ENCODE measurements around the gene CHD9.

DNA sequence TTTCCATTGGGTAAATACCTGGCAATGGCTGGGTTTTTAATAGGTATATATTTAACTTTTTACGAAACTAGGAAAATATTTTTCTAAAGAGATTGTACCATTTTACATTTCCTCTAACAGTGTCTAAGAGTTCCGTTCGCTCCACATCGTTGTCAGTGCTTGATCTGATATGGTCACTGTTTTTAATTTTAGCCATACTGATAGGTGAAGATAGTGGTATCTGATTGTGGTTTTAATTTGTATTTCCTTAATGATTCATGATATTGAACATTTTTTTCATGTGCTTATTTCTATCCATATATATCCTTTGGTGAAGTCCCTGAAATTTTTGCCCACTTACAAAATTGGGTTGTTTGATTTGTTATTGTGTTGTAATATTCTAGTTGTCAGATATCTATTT lies 117.7 kb downstream of the CHD9 start:
- no peak for TF ChIP-seq SETDB1 (IDR thresholded peaks at IDR 0.05; ENCODE audit: insufficient read length, low read length)
- TF ChIP-seq, protein P1, sequence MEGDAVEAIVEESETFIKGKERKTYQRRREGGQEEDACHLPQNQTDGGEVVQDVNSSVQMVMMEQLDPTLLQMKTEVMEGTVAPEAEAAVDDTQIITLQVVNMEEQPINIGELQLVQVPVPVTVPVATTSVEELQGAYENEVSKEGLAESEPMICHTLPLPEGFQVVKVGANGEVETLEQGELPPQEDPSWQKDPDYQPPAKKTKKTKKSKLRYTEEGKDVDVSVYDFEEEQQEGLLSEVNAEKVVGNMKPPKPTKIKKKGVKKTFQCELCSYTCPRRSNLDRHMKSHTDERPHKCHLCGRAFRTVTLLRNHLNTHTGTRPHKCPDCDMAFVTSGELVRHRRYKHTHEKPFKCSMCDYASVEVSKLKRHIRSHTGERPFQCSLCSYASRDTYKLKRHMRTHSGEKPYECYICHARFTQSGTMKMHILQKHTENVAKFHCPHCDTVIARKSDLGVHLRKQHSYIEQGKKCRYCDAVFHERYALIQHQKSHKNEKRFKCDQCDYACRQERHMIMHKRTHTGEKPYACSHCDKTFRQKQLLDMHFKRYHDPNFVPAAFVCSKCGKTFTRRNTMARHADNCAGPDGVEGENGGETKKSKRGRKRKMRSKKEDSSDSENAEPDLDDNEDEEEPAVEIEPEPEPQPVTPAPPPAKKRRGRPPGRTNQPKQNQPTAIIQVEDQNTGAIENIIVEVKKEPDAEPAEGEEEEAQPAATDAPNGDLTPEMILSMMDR (tag by site-specific recombination; IDR thresholded peaks at IDR 0.05) = no peak
- TF ChIP-seq, protein P2, sequence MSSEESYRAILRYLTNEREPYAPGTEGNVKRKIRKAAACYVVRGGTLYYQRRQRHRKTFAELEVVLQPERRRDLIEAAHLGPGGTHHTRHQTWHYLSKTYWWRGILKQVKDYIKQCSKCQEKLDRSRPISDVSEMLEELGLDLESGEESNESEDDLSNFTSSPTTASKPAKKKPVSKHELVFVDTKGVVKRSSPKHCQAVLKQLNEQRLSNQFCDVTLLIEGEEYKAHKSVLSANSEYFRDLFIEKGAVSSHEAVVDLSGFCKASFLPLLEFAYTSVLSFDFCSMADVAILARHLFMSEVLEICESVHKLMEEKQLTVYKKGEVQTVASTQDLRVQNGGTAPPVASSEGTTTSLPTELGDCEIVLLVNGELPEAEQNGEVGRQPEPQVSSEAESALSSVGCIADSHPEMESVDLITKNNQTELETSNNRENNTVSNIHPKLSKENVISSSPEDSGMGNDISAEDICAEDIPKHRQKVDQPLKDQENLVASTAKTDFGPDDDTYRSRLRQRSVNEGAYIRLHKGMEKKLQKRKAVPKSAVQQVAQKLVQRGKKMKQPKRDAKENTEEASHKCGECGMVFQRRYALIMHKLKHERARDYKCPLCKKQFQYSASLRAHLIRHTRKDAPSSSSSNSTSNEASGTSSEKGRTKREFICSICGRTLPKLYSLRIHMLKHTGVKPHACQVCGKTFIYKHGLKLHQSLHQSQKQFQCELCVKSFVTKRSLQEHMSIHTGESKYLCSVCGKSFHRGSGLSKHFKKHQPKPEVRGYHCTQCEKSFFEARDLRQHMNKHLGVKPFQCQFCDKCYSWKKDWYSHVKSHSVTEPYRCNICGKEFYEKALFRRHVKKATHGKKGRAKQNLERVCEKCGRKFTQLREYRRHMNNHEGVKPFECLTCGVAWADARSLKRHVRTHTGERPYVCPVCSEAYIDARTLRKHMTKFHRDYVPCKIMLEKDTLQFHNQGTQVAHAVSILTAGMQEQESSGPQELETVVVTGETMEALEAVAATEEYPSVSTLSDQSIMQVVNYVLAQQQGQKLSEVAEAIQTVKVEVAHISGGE (tag by site-specific recombination; conservative IDR thresholded peaks at IDR 0.05; ENCODE audit: low read depth) = no peak
- TF ChIP-seq YY1 (tag by site-specific recombination; IDR thresholded peaks at IDR 0.05) = no peak
- TF ChIP-seq ZBTB21 (tag by site-specific recombination; IDR thresholded peaks at IDR 0.05) = no peak
- TF ChIP-seq, protein P3, sequence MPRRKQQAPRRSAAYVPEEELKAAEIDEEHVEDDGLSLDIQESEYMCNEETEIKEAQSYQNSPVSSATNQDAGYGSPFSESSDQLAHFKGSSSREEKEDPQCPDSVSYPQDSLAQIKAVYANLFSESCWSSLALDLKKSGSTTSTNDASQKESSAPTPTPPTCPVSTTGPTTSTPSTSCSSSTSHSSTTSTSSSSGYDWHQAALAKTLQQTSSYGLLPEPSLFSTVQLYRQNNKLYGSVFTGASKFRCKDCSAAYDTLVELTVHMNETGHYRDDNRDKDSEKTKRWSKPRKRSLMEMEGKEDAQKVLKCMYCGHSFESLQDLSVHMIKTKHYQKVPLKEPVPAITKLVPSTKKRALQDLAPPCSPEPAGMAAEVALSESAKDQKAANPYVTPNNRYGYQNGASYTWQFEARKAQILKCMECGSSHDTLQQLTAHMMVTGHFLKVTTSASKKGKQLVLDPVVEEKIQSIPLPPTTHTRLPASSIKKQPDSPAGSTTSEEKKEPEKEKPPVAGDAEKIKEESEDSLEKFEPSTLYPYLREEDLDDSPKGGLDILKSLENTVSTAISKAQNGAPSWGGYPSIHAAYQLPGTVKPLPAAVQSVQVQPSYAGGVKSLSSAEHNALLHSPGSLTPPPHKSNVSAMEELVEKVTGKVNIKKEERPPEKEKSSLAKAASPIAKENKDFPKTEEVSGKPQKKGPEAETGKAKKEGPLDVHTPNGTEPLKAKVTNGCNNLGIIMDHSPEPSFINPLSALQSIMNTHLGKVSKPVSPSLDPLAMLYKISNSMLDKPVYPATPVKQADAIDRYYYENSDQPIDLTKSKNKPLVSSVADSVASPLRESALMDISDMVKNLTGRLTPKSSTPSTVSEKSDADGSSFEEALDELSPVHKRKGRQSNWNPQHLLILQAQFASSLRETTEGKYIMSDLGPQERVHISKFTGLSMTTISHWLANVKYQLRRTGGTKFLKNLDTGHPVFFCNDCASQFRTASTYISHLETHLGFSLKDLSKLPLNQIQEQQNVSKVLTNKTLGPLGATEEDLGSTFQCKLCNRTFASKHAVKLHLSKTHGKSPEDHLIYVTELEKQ (tag by site-specific recombination; IDR thresholded peaks at IDR 0.05; ENCODE audit: borderline replicate concordance) = no peak
- TF ChIP-seq, protein P4, sequence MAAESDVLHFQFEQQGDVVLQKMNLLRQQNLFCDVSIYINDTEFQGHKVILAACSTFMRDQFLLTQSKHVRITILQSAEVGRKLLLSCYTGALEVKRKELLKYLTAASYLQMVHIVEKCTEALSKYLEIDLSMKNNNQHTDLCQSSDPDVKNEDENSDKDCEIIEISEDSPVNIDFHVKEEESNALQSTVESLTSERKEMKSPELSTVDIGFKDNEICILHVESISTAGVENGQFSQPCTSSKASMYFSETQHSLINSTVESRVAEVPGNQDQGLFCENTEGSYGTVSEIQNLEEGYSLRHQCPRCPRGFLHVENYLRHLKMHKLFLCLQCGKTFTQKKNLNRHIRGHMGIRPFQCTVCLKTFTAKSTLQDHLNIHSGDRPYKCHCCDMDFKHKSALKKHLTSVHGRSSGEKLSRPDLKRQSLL (tag by site-specific recombination; IDR thresholded peaks at IDR 0.05) = no peak
- TF ChIP-seq ZNF768 (tag by site-specific recombination; IDR thresholded peaks at IDR 0.05) = no peak
- TF ChIP-seq ZNF274 (IDR thresholded peaks at IDR 0.05; ENCODE audit: low read length) = no peak
- no peak for TF ChIP-seq ZNF274 (tag by site-specific recombination; IDR thresholded peaks at IDR 0.05; ENCODE audit: borderline replicate concordance)

All from HEK293 (cell line).